Fibroblast of skin of right quadriceps (primary cell): Measurements from ENCODE around the gene IPO13.

Source experiments
- DNase-seq: peaks from one replicate; pipeline ENCODE4 v3.0.0-alpha.2; 2013

Gene IPO13

DNA sequence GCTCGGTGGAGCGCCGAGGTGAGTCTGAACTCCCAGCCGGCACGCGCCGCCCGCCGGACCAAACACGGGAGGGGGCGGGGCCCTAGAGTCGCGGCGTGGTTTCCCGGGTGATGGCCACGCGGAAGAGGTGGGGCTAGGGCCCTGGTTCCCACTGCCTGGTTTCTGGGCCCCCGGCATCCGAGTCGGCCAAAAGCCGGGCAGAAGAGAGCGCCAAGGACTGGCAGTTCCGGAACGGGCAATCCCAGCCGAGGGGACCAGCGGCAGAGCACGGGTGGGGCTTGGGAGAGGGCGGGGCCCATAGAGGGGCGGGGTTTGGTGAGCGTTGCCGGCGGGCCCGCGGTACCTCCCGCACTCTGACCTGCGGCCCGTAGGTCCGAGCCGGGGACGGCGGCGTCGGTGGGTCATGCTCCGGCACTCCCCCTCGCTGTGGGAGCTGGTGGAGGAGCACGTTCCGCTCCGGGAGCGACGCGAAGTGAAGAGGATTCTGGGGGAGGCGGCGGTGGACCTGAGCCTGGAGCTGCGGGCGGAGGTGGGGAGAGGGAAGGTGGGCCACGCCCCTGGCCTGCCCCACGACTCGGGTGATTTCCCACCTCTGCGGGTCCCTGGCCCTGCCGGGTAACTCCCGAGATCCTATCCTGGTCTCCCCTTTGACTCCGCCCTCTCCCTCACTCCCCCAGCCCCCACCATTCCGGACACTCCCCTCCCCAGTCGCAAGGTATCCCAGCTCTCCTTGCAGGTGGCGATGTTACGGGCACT, 44.9 kb downstream of the IPO13 start, which contains the start of gene CCDC24:
Gene CCDC24, plus strand, starts transcription at position 124 of the 756 bp plus-strand sequence. Its CDS starts 280 bp downstream, at position 404.
- peak; percentile 73 for DNase-seq

DNA sequence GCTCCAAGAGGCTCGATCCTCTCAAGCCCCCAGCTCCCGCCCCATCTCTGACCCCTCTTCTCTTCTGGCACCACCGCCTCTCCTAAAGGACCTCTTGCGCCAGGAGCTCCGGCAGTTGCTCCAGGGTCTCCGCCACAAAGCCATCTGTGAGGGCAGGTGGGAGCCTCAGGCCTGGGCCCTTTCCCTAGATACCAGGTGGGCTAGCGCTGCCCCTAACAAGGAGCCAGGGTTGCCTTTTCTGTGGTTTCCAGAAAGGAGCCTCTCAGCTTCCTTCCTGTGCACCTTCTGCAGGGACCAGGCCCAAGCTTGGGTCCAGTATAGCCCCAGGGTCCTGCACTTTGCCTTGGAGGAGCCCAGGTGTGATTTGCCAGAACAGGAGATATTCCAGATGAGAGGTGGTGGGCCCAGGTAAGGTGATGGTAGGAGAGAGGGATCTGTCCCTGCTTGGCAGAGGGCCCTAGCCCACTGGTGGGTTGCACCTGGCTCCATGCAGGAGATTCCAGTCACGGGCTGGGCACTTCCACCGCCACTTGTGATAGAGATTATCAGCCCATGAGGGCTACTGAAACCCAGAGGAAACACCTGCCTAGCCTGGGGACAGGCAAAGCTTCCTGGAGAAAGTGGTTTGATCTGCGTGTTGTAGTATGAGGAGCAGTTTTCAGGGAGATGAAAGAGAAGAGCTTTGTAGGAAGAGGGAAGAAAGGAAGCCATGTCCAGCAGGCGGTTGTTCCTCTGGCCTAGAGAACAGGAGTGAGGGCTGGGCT, 45.7 kb downstream of the IPO13 start:
- DNase-seq = no peak

DNA sequence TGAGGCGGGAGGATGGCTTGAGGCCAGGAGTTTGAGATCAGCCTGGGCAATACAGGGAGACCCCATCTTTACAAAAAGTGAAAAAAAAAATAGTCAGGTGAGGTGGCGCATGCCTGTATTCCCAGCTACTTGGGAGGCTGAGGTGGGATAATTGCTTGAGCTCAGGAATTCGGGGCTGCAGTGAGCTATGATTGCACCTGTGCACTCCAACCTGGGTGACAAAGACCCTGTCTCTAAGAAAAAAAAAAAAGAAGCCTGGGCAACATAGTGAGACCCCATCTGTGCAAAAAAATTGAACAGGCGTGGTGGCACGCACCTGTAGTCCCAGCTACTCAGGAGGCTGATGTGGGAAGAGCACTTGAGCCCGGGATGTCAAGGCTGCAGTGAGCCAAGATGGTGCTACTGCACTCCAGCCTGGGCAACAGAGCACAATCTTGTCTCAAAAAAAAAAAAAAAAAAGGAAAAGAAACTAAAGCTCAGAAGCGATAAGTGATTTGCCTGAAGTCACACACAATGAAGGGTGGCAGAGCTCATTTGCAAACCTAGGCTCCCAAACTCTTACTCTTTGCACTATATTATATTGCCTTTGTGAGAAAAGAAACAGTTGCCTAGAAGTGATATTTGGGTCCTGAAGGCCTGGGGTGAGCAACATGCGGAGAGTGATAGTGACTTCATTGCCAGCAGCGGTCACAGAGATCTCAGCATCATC, 46.6 kb downstream of the IPO13 start:
- DNase-seq = no peak

DNA sequence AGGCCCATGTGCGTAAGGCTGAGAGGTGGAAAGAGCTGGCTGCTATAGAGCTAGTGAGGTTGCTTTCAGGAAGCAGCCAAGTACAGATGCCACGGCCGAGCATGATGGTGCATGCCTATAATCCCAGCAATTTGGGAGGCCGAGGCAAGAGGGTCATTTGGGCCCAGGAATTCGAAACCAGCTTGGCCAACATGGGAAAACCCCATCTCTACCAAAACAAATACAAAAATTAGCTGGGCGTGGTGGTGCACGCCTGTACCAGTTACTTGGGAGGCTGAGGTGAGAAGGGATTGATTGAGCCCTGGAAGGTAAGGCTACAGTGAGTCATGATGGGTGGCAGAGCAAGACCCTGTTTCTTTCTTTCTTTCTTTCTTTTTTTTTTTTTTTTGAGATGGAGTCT, 47.3 kb downstream of the IPO13 start:
- no peak for DNase-seq

DNA sequence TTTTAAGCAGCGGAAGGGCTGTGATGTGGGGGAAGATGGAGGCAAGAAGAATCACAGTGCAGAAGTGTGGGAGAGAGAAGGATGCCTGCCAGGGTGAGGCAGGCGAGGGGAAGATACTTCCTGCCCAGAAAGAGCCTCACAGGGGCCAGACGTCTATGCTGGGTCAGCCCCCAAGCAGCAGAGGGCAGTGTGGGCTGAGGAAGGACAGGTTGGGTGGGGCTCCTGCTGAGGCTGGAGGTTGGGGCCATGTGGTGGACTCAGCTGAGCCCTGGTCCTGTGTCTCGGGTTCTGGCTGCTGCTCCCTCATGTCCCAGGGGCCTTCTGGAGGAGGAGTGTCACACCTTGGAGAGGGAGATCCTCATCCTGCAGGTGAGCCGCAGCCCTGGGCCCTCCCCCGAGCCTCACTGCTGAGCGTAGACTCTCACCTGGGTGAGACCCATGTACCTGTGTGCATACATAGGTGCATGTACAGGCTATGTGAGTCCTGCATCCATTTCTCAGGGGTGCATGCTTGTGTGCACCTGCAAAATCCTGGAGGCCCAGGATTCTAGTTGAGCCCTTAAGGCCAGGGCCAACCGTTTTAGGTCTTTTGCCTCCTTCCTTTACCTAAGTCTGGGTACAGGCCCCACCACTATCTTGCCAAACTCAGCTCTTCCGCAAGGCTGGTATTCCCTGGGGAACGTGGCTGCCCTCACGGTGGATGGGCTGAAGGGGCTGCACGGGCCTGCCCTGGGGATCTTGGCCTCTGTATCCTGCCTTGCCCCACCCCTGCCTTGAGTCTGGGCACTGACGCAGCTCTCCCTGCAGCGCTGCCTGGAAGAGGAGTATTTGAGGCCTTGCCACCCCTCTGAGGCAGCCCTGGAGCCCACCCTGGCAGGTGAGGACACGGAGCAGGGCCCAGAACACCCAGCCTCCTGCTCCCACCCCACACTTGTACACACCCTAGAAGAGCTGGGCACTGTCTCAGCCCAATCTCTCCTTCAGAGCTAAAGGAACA, 48.3 kb downstream of the IPO13 start:
- no peak for DNase-seq

DNA sequence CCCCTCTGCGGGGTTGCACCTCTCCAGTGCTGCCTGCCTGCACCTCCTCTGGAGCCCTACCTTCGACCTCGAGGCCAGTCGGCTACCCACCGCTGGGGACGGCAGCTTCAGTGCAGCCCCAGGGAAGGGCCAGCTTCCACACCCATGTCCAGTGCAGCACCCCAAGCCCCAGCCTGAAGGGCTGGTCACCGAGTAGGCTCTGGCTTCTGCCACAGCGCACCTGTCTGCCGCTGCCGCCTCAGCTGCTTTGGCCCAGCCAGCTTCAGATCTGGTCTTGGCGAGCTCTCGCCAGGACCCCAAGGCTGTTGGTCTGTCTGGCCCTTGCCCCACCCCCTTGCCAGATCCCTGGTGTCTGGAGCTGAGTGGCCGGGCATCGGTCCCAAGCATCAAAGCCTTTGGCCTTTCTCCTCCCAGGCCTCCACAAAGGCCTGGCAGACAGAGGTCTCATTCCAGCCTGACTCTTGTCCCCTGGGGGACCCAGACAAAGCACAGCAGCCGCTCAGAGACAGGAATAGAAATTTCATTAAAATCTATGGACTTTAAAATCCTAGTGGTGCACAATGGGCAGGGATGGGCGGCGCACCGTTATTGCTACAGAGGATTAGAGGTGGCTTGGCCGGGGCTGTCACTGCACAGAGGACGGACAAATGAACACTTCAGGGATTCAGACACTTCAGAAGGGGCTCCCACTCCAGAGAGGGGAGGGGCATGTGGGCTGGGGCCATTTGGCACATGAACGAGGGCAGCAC, 49.4 kb downstream of the IPO13 start:
- DNase-seq = no peak

DNA sequence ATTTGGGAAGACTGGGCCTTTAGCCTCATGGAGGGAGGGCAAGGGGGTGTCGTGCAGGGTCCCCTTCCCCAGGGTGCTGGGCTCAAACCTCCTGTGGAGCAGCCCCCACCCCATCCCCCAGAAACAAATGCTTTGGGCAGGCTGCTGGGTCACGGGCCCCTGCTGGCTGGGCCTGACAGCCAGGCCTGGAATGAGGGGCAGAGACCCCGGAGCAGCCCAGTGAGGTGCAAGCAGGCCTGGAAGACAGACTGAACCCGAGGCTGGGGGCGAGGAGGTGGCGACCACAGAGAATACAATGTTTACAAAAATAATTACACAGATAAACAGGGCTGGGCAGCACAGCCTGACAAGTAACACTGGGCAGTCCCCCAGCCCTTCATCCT, 50.0 kb downstream of the IPO13 start:
- no peak for DNase-seq

DNA sequence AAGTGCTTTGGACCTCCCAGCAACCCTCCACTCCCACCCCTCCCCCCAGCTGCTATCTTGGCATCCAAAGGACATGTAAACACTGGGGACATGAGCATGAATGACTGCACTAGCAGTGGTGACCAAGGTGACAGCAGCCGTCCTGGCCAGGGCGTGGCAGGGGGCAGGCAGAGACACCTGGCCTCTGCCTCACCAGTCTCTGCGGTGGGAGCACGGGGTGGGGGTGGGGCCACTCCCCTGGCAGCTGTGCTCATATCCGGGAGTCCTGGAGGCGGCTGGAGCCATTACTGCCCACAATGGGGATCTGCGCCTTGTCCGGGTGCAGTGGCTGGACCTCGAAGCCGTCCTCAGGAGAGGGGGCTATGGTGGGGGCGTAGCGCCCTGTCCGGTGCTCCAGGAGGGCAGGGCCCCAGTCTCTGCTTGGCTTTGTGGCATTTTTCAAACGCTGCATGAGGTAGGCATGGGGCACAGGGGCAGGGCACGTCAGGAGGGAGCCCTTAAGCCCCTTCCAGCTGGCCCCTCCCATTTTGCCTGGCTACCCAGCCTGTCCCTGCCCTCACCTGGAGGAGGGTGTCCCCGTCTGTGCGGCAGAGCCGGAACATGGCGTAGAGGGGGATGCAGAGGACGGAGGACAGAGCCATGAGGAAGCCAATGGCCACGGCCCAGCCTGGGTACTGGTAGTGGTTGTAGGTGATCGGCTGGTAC, 50.7 kb downstream of the IPO13 start:
- DNase-seq = no peak

DNA sequence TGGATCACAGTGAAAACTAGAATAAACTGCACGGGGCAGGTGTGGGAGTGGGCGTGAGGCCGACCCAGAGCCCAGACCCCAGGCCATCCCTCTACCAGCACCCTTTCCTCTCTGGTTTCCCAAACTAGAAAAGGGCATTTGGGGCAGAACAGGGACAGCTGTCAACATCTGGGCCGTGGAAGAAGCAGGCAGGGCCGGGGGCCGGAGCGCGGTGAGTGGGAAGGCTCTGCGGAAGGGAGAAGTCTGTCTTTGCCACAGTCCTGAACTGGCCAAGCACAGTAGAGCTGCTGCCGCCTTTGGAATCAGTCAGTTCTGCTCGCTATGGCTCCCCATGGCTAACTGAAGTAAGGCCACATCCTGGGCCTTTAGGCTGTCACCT, 51.2 kb downstream of the IPO13 start:
- no peak for DNase-seq

DNA sequence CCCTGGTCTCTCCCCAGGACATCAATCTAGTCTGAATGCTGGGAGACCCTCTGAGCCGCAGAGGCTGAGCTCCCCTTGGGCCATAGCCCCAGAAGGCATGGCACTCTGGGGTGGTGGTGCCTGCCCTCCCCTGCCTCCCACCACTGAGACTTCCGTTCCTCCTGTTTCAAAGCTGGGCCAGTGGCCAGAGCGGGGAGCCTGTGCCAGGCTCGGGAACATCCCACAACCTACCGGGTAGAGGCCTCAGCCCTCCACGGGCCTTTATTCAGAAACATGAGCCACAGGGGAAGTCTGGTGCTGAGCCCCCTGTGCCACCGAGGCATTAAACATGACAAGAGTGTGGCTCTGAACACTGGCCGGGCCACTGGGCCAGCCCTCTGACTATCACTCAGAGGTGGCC, 52.7 kb downstream of the IPO13 start:
- DNase-seq = no peak

DNA sequence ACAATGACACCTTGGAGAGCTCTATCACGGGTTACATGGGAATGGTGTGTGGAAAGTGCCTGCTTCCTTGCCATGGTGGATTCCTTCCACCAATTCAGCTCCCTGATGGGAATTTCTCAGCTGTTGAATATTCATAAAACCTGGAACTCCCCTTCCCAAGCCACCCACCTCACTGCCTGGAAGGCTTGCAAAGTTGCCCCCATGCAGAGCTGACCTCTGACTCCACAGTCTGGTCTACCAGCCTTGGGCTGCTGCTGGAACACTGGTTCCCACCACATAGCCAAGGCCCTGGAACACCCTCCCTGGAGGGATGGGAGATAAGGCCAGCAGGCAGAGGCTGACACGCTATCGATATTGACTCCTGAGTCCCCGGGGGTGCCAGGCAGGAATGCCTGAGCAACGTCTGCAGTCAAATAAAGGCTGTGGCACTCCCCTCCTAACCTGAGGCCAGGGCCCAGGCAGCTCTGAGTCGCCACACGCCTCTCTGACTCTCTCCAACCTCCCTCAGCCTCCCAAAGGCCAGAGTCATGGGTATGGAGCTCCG, 53.4 kb downstream of the IPO13 start:
- DNase-seq = no peak

DNA sequence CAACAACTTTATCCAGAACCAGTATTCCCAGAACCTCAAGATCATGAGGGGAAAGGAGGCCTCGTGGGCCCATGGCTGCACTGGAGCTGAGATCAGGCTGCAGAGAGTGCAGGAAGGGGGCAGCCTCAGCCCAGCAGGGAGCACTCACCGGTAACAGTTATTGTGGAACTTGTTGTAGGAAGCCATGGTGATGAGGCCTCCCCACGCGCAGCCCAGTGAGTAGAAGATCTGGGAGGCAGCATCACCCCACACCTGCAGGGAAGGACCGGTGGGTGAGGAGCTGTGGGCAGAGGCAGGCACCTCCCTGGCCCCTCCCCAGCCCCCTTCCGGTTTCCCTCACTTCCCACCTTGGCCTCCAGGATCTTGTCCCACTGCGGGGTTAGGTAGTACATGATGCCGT, 55.4 kb downstream of the IPO13 start:
- no peak for DNase-seq

DNA sequence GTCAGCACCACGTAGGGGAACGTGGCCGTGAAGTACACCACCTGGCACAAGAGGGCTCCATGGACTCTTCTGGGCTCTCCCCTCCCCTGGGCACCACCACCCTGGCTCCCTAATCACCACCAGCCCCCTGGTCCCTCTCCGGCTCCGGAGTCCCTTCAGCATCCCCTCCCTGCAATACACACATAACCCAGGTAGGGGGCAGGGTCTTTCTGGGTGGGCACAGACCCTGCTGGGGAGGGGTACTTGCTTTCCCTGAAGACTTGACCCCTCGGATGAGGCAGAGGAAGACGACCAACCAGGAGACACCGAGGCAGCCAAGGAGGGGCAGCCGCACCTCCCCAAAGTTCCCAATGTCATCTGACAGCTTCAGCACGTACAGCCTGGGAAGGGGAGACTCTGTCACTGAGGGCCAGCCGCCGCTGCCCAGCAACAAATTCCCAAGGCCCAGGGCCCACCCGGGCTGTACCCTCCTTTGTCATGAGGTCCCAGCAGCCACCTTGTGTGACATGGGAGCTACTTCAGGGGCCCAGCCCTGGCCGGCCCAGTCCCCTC, 55.9 kb downstream of the IPO13 start:
- DNase-seq = no peak

DNA sequence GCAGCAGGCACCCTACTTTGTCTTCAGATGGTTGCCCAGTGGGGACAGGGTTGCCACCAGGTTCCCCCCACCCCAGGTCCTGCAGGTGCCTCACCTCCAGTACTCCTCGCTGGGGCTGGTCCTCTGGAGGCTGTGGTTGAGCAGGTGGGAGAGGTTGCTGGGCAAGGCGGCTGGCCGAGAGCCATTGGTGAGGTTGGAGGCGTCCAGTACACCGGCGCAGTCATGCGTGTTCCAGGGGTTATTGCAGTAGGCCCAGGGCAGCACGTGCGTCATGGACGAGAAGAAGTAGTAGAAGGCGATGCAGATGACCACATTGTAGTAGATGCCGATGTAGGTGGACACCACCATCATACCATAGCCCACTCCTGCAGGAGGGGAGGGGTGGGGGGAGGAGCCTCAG, 61.5 kb downstream of the IPO13 start:
- no peak for DNase-seq

DNA sequence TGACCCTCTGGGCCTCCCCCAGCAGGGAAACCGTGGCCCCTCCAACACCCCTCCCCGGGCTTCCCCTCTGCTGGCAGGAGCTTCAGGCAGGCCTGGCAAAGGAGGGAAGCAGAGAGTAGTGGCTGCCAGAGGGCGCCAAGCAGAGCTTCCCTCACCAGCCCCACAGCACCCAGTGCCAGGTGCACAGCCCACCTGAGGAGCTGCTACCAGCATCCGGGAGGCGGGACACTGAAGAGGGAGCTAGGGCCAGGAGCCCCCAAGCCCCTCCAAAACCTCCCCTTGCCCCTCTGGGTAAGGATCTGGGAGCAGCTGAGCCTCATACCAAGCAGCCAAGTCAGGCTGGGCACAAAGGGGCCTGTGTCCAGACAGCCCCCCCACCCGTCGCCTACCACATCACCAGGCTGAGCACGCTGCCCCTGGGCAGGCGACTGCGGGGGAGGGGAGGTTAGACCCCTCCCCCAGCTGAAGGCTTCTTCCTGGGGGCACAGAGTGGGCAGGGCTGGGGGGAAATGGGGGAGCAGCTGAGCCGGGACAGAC, 64.3 kb downstream of the IPO13 start:
- DNase-seq = no peak

DNA sequence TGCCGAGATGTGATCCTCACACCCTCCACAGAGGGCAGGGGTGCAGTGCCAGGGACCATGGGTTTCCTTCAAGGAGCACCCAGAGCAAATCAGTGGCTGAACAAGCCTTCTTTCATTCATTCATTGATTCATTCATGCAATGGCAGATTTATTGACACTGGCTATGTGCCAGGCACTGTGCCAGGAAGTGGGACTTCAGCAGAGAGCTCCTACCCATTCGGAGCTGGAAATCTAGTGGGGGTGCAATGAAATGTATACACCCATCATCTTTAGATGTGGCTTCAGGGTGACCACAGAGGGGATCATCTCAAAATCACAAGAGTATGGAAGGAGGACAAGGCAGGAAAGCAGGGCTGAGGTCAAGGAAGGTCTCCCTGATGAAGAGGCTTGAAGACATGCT, 65.7 kb downstream of the IPO13 start:
- no peak for DNase-seq

DNA sequence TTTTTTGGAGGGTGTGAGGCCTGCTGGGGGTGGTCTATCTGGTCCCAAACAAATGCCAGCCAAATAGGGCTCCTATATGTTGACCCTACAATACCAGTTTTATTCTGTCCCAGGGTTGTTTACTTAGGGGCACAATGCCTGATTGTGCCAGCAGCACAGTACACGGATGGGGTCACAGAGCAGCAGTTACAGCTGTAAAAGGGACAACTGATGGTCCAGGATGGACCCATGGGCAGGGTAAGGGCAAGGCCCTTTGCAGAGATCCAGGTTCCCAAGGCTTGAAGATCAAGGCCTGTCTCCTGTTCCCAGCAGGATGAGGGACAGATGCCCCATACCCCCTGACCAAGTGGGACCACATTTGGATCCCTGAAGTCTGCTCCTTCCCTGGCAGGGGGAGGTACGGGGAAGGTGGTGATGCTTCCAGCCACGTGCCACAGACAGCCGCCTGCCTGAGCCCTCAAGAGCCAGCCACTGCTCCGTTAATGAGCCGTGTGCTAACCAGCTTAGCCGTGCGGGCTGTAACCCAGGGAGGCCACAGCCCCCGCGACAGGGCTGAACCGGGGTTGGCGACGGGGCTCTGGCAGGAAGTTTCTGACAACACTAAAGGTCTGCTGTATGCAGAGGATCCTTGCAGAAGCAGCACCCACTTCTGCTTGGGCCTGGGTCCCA, 66.3 kb downstream of the IPO13 start:
- no peak for DNase-seq

DNA sequence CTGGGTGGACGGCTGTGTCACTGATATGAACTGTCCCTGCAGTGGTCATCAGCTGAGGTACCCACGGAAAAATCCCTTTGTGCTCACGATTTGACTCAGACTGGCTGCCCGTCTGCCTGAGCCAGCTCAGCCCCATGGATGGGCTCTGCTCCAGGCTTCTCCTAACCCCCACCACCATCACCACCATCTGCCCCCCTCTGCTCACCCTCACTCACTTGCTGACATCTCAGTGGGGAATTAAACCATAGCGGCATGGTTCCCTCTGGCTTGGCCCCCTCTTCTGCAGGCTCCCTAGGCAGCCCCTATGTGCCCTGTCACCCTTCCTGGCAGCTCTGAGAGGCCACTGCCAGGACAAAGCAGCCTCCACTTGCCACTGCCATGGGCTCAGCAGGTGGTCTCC, 67.2 kb downstream of the IPO13 start:
- DNase-seq = no peak

DNA sequence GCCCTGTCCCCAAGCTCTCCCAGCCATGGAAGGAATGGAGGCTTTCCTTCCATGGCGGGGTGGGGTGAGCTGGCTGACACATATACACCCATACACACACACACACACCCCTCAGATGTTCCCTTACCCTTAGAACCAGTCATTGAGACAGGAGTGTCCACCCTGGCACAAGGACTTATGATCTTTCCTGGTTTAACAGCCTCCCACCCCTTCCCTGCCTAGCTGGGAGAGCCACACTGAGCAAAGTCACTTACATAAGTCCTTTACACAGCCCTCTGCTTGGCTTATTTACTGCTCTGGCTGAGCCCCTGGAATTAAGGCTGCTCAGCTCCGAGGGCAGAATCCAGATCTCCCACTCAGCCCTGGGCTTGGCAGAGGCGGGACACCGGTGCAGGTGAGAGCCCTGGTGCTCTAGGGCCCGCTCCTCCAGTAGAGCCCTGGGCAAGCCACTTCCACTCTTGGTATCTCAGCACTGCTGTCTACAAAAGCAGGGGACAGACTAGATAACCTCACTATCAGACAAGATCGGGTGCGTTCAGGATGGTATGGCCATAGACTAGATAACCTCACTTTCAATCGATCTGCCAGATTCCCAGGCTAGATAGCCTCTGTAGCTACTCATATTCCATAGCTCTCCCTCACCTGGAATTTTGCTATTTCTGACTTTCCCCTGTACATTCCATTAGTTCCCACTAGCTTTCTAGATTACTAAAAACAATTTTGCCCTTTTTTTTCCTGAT, 67.8 kb downstream of the IPO13 start:
- DNase-seq = no peak
